Pulmonary artery endothelial cell (primary cell): Measurements from ENCODE around the gene SOSTDC1. TPM values are rescaled to one million over a fixed set of nuclear protein-coding genes. Genes with fewer than 3 reads are reported as not detected.
"Not testable (repeated sequence)": the region's sequence is repeated elsewhere in the genome, so short reads cannot be mapped to it uniquely, and the experiment has no call there.

Experiments used
- DNase-seq: peaks from one replicate; pipeline ENCODE4 v3.0.0-alpha.2; 2011; ENCODE audit warnings: low read depth, low spot score
- total RNA-seq: library from RNA; depleted of rRNA; stranded (reverse); fragments of >200 nt; gene quantifications from 2 replicates; pipeline ENCODE4 v1.2.3, GENCODE V29; 2014

SOSTDC1 gene
- total RNA-seq, 1 donor from 2014 or later = not detected

- DNase-seq = no peak
These were observed 3.1 kb downstream of the SOSTDC1 start for GRCh38 chr7:16462431-16462889.

- no peak for DNase-seq
These were observed 4.6 kb downstream of the SOSTDC1 start for GRCh38 chr7:16460789-16461493.

GRCh38 chr7:16456303-16456702 is 9.2 kb downstream of the SOSTDC1 start:
- not testable (repeated sequence) for DNase-seq

- DNase-seq = no peak
These were observed 9.9 kb downstream of the SOSTDC1 start for GRCh38 chr7:16455591-16455990.

- no peak for DNase-seq
These were observed 15.2 kb downstream of the SOSTDC1 start for GRCh38 chr7:16450366-16450765.

- DNase-seq = no peak
These were observed 17.7 kb downstream of the SOSTDC1 start for GRCh38 chr7:16447876-16448275.

GRCh38 chr7:16446508-16446907 is 19.0 kb downstream of the SOSTDC1 start:
- no peak for DNase-seq

- DNase-seq = not testable (repeated sequence)
These were observed 21.7 kb downstream of the SOSTDC1 start for GRCh38 chr7:16443871-16444270.

- DNase-seq = no peak
These were observed 26.6 kb downstream of the SOSTDC1 start for GRCh38 chr7:16438988-16439387.

- no peak for DNase-seq
These were observed 29.2 kb downstream of the SOSTDC1 start for GRCh38 chr7:16436306-16436705.

- no peak for DNase-seq
These were observed 31.9 kb downstream of the SOSTDC1 start for GRCh38 chr7:16433568-16434122.

GRCh38 chr7:16432425-16432731 is 33.2 kb downstream of the SOSTDC1 start:
- DNase-seq = no peak

- no peak for DNase-seq
These were observed 33.7 kb downstream of the SOSTDC1 start for GRCh38 chr7:16431646-16432424.

- no peak for DNase-seq
These were observed 35.4 kb downstream of the SOSTDC1 start for GRCh38 chr7:16430133-16430532.

GRCh38 chr7:16428672-16429071 is 36.9 kb downstream of the SOSTDC1 start:
- DNase-seq = no peak

- DNase-seq = no peak
These were observed 37.4 kb downstream of the SOSTDC1 start for GRCh38 chr7:16428182-16428581.

- DNase-seq = no peak
These were observed 41.8 kb downstream of the SOSTDC1 start for GRCh38 chr7:16423761-16424160.

GRCh38 chr7:16422917-16423316 is 42.6 kb downstream of the SOSTDC1 start:
- no peak for DNase-seq

- DNase-seq = no peak
These were observed 43.5 kb downstream of the SOSTDC1 start for GRCh38 chr7:16422103-16422435.

GRCh38 chr7:16421333-16422102 is 44.0 kb downstream of the SOSTDC1 start, which contains the start of gene CRPPA:
TSS of gene CRPPA (minus strand) at chr7:16421538. CDS start at chr7:16421322, 216 bp downstream.
- no peak for DNase-seq

GRCh38 chr7:16420649-16421332 is 44.7 kb downstream of the SOSTDC1 start:
- peak; percentile 63 for DNase-seq
